ENCODE data around the gene PLCB2.

The PLCB2 gene

DNA sequence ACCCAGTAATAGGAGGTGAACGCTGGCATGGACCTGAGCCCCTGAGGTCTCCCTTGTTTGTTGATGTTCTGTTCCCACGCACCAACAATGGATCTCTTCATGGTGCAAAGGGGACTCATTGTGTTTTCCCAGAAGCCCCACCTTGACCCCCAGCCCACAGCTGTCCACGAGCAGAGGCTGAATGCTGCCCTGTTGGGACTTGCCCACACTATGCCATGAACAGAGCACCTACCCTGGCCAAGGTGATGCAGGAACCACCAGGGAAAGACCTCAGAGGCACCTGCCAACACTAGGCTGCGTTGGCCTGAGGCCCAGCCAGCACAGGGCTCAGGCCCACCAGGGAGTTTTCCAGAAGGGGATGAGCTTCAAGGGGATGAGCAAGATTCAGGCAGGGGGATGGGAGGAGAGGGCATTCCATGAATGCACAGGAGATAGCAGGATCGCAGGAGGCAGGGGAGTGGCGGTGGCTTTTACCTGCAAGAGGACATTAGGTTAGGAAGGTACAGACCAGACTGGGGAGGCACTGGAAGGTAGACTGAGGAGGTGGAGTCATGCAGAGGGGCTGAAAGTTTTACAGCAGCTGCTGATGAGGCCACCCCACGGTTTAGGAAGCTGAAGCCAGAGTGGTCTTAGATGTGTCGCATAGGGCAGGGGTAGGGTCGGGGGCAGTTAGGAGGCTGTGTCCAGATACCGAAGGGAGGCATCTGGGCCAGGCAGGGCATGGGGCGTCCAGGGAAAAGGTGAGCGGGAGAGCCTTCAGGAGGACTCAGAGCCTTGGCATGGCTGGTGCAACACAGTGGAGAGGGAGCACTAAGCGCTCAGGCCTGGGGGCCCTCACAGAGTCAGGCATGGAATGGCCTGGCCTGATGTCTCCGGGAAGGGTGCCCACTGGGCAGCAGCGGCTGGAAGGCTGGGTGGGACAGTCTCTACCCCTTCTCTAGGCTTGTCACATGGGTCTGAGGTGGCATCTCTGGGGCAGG, 39.1 kb upstream of the PLCB2 start:
- Histone ChIP-seq H3K4me2 (ENCODE audit: low read length) (no peak overlapping the region), H3K9ac (ENCODE audit: low read depth, low read length) (no peak overlapping the region), H3K4me3 (ENCODE audit: low read length) (no peak overlapping the region), H3K9me3 (replicated peaks; ENCODE audit: low read length) (no peaks in the 10 kb centered on the region), H3K27me3 (ENCODE audit: control insufficient read depth, insufficient read depth, low read length) (peaks cover 9% of the 10 kb centered on the region), H3K4me1 (ENCODE audit: control insufficient read depth, insufficient read depth, low read length) (peaks cover 25% of the 10 kb centered on the region), H3K36me3 (ENCODE audit: insufficient read depth, low read length) (no peaks in the 10 kb centered on the region)

DNA sequence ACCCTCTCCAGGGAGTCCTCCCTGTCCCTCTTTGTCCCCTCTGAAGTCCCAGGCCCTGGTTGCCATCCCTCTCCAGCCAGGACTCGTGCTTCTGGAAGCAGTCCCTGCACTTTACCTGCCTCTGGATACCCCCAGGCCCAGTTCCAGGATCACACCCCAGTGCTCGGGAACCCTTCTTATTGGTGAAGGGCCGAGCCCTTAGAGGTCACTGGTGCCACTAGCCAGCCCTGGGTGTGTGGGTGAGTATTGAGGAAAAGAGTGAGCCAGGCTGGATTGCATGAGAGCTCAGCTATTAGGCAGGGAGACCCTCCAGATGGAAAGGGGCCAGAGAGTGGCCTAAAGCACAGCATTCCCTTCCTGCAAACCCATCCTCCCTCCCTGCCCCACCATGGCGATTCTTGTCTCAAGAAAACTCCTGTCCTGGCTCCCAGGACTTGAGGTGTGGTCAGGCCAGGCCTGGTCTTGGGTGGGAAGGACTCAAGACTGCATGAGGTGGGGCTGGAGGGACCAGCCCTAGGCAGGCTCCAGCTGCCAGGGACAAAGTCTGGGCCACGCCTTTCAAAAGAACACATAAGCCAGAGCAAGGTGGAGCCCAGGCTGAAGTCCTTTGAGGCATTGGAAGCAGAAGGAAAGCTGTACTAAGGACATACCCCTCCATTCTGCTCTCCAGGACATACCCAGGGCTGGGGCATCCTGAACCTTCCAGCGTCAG, 38.3 kb upstream of the PLCB2 start:
- H3K4me2 ChIP-seq (ENCODE audit: low read length), result no peak overlapping the region
- H3K9me3 ChIP-seq (replicated peaks; ENCODE audit: low read length), result no peaks in the 10 kb centered on the region
- peaks cover 32% of the 10 kb centered on the region for H3K4me1 ChIP-seq (ENCODE audit: control insufficient read depth, insufficient read depth, low read length)
- no peaks in the 10 kb centered on the region for H3K36me3 ChIP-seq (ENCODE audit: insufficient read depth, low read length)
- H3K9ac ChIP-seq (ENCODE audit: low read depth, low read length), result no peak overlapping the region
- no peak overlapping the region for H3K4me3 ChIP-seq (ENCODE audit: low read length)
- H3K27me3 ChIP-seq (ENCODE audit: control insufficient read depth, insufficient read depth, low read length), result peaks cover 5% of the 10 kb centered on the region

DNA sequence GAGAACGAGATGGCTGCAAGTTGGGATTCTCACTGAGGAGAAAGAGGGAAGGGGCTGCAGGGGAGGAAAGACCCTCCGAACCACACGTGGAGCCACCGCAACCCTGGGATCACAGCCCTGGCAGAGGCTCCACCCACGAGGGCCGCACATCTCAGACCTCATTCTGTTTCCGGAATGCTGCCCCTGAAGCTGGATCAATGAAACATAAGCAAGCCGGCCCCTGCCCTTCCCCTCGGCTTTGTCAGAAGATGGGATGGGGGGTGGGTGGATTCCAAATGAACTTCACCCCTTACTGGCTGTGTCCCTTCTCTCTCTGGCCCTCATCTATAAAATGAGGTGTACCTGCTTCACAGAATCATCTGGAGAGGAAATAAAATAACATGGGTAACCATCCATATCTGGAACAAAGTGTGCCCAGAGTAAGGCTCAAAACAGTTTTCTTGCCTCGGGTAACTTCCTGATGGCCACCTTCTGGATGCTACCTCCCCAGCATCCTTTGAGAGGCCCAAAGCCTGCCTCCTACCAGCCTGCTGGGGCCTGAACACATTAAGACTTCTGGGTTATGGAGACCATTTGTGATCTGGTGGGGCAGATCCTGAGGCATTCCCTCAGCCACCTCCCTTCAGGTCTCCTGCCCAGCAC, 37.6 kb upstream of the PLCB2 start:
- peaks cover 4% of the 10 kb centered on the region for H3K27me3 ChIP-seq (ENCODE audit: control insufficient read depth, insufficient read depth, low read length)
- H3K4me3 ChIP-seq (ENCODE audit: low read length), result no peak overlapping the region
- H3K4me1 ChIP-seq (ENCODE audit: control insufficient read depth, insufficient read depth, low read length), result peaks cover 37% of the 10 kb centered on the region
- H3K36me3 ChIP-seq (ENCODE audit: insufficient read depth, low read length), result no peaks in the 10 kb centered on the region
- H3K9me3 ChIP-seq (replicated peaks; ENCODE audit: low read length), result no peaks in the 10 kb centered on the region
- no peak overlapping the region for H3K9ac ChIP-seq (ENCODE audit: low read depth, low read length)
- no peak overlapping the region for H3K4me2 ChIP-seq (ENCODE audit: low read length)

DNA sequence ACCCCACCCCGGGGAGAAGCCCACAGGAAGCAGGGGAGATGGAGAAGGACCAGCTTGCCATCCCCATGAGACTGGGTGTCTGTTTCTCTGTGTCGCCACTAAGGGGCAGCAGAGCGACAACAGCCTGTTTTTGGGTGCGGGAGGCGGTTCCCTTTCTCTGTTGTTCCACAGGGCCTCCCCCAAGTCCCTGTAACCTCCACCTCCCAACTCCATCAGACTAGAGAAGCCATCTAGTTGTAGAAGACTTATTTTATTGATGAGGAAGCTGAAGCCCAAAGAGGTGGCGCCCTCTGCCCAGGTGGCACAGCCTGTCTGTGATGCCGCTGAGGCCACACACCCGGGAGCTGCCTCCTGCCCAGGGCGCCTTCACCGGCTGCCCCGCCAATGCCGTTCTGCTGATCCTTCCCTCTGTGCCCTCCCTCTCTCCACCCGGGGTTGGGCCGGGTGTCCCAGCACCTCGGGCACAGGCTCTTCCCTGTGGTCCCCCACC, 36.9 kb upstream of the PLCB2 start:
- Histone ChIP-seq H3K36me3 (ENCODE audit: insufficient read depth, low read length) (no peaks in the 10 kb centered on the region), H3K4me1 (ENCODE audit: control insufficient read depth, insufficient read depth, low read length) (peaks cover 44% of the 10 kb centered on the region), H3K4me3 (ENCODE audit: low read length) (no peak overlapping the region), H3K27me3 (ENCODE audit: control insufficient read depth, insufficient read depth, low read length) (no peaks in the 10 kb centered on the region), H3K4me2 (ENCODE audit: low read length) (no peak overlapping the region), H3K9ac (ENCODE audit: low read depth, low read length) (no peak overlapping the region), H3K9me3 (replicated peaks; ENCODE audit: low read length) (no peaks in the 10 kb centered on the region)

- peaks cover 49% of the 10 kb centered on the region for H3K4me1 ChIP-seq (ENCODE audit: control insufficient read depth, insufficient read depth, low read length)
- H3K4me3 ChIP-seq (ENCODE audit: low read length), result no peak overlapping the region
- H3K9ac ChIP-seq (ENCODE audit: low read depth, low read length), result no peak overlapping the region
- no peaks in the 10 kb centered on the region for H3K9me3 ChIP-seq (replicated peaks; ENCODE audit: low read length)
- no peaks in the 10 kb centered on the region for H3K36me3 ChIP-seq (ENCODE audit: insufficient read depth, low read length)
- no peaks in the 10 kb centered on the region for H3K27me3 ChIP-seq (ENCODE audit: control insufficient read depth, insufficient read depth, low read length)
- H3K4me2 ChIP-seq (ENCODE audit: low read length), result peak overlapping the region; percentile 46
Observed at GRCh38 chr15:40344217-40344616, 36.5 kb upstream of the PLCB2 start.

GRCh38 chr15:40343512-40343911, 35.8 kb upstream of the PLCB2 start:
- Histone ChIP-seq H3K4me1 (ENCODE audit: control insufficient read depth, insufficient read depth, low read length) (peaks cover 56% of the 10 kb centered on the region), H3K9ac (ENCODE audit: low read depth, low read length) (peak overlapping the region; percentile 43), H3K4me2 (ENCODE audit: low read length) (peak overlapping the region; percentile 46), H3K4me3 (ENCODE audit: low read length) (no peak overlapping the region), H3K36me3 (ENCODE audit: insufficient read depth, low read length) (peaks cover 2% of the 10 kb centered on the region), H3K9me3 (replicated peaks; ENCODE audit: low read length) (no peaks in the 10 kb centered on the region), H3K27me3 (ENCODE audit: control insufficient read depth, insufficient read depth, low read length) (no peaks in the 10 kb centered on the region)

DNA sequence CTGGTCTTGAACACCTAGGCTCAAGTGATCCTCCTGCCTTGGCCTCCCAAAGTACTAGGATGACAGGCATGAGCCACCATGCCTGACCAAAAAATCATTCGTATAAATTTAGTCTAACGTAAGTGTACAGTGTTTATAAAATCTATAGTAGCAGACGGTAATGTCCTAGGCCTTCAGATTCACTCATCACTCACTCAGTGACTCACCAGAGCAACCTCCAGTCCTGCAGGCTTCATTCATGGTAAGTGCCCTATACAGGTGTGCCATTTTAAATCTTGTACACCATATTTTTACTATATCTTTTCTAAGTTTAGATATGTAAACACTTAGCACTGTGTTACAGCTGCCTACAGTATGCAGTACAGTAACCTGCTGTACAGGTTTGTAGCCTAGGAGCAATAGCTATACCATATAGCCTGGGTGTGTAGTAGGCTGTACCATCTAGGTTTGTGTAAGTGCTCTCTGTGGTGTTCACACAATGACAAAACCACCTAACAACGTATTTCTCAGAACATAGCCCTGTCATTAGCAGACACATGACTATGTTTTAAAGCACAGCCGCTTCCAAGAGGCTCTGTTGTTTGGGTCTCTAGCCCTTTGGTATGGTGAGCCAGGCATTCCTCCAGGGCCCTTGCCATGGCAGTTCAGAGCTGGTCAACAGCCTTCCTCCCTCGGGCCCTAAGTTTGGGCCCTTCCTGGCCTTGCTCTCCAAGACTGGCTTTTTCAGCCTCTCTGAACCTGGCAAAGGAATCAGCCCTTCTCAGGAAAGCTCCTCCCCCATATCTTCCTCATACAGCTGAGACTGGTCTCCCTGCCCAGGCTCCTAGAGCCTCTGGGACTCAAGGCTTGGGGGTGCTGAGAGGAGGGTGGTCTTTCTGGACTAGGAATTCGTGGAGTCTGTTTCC, 34.9 kb upstream of the PLCB2 start:
- Histone ChIP-seq H3K9me3 (replicated peaks; ENCODE audit: low read length) (no peaks in the 10 kb centered on the region), H3K4me3 (ENCODE audit: low read length) (no peak overlapping the region), H3K9ac (ENCODE audit: low read depth, low read length) (peak overlapping the region; percentile 8), H3K4me2 (ENCODE audit: low read length) (no peak overlapping the region), H3K36me3 (ENCODE audit: insufficient read depth, low read length) (peaks cover 6% of the 10 kb centered on the region), H3K4me1 (ENCODE audit: control insufficient read depth, insufficient read depth, low read length) (peaks cover 64% of the 10 kb centered on the region), H3K27me3 (ENCODE audit: control insufficient read depth, insufficient read depth, low read length) (no peaks in the 10 kb centered on the region)

- H3K9me3 ChIP-seq (replicated peaks; ENCODE audit: low read length), result no peaks in the 10 kb centered on the region
- H3K4me3 ChIP-seq (ENCODE audit: low read length), result peak within 1 kb of the TSS; percentile 74
- peak within 1 kb of the TSS; percentile 94 for H3K4me2 ChIP-seq (ENCODE audit: low read length)
- peaks cover 24% of the 10 kb centered on the region for H3K36me3 ChIP-seq (ENCODE audit: insufficient read depth, low read length)
- H3K9ac ChIP-seq (ENCODE audit: low read depth, low read length), result peak within 1 kb of the TSS; percentile 95
- H3K27me3 ChIP-seq (ENCODE audit: control insufficient read depth, insufficient read depth, low read length), result no peaks in the 10 kb centered on the region
- H3K4me1 ChIP-seq (ENCODE audit: control insufficient read depth, insufficient read depth, low read length), result peaks cover 70% of the 10 kb centered on the region
Observed at GRCh38 chr15:40340740-40341400, 33.1 kb upstream of the PLCB2 start, which contains the start of gene CCDC9B. Gene CCDC9B (minus strand): TSS chr15:40340939. CDS start chr15:40340819, 120 bp downstream.

DNA sequence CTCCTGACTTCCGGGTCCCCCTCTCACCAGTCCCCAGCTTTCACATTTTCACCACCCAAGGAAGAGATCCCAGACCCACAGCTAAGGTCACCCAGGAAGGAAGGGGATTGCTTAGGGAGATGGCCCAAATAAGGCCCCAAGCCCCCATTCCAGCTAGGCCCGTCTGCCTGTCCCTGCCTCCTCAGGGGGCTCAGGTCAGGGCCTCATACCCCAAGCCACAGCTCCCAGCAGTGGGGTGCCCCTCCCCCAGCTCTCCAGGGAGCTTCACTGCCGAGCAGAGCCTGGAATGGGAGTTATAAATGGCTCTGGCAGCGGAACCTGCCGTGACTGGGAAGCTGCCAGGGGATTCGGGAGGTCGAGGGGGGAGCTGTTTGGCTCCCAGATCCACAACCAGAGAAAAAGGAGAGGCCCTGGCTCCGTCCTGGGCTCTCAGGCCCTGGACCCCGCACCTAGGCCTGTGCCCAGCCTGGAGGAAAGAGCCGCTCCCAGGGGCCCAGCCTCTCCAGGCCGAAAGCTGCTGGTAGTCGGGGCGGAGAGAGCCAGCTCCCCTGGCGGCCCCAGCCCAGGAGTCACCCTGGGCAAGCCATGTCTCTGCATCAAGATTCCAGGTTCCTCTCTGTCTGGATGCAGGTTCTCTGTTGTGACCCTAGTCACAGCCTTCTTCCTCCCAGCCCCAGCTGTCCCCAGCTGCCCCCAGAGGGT, 32.5 kb upstream of the PLCB2 start:
- Histone ChIP-seq H3K9ac (ENCODE audit: low read depth, low read length) (peak overlapping the region; percentile 95), H3K27me3 (ENCODE audit: control insufficient read depth, insufficient read depth, low read length) (no peaks in the 10 kb centered on the region), H3K4me3 (ENCODE audit: low read length) (peak overlapping the region; percentile 74), H3K4me1 (ENCODE audit: control insufficient read depth, insufficient read depth, low read length) (peaks cover 70% of the 10 kb centered on the region), H3K4me2 (ENCODE audit: low read length) (peak overlapping the region; percentile 94), H3K36me3 (ENCODE audit: insufficient read depth, low read length) (peaks cover 31% of the 10 kb centered on the region), H3K9me3 (replicated peaks; ENCODE audit: low read length) (no peaks in the 10 kb centered on the region)

GRCh38 chr15:40339621-40339945, 31.8 kb upstream of the PLCB2 start:
- Histone ChIP-seq H3K4me2 (ENCODE audit: low read length) (peak overlapping the region; percentile 94), H3K4me1 (ENCODE audit: control insufficient read depth, insufficient read depth, low read length) (peaks cover 74% of the 10 kb centered on the region), H3K36me3 (ENCODE audit: insufficient read depth, low read length) (peaks cover 34% of the 10 kb centered on the region), H3K27me3 (ENCODE audit: control insufficient read depth, insufficient read depth, low read length) (no peaks in the 10 kb centered on the region), H3K9ac (ENCODE audit: low read depth, low read length) (peak overlapping the region; percentile 95), H3K9me3 (replicated peaks; ENCODE audit: low read length) (no peaks in the 10 kb centered on the region), H3K4me3 (ENCODE audit: low read length) (peak overlapping the region; percentile 74)

Measured in skeletal muscle satellite cell (primary cell).